GM13976 (cell line): ENCODE results near the gene PIAS1.
"Not testable (repeated sequence)": the region's sequence is repeated elsewhere in the genome, so short reads cannot be mapped to it uniquely, and the experiment has no call there.

Experiments
- DNase-seq: peaks from one replicate; pipeline ENCODE4 v3.0.0; 2012; ENCODE audit warnings: low spot score
- CTCF ChIP-seq: IDR thresholded peaks from 2 replicates; pipeline ENCODE4 v1.5.1; 2012; ENCODE audit warnings: borderline replicate concordance, mild to moderate bottlenecking; ENCODE audit not compliant: insufficient read depth; ENCODE audit errors: extremely low read depth, missing control alignments, control extremely low read depth
- in situ Hi-C: fragments of 300-500 bp; cut with MboI; formaldehyde crosslinking; loops from one replicate; pipeline ENCODE4 v1.12.0; 2022; ENCODE audit warnings: low sequenced_read_pairs, mixed read lengths, inconsistent platforms; ENCODE audit not compliant: unreplicated experiment

PIAS1 gene

GRCh38 chr15:68054628-68055223 is 611 bp downstream of the PIAS1 start:
- no peak for TF ChIP-seq CTCF
- in situ Hi-C loops = loop anchor here (25.0 kb wide), 1 partner anchor 192 kb away; no protein-coding TSS in a partner anchor
- no peak for DNase-seq

GRCh38 chr15:68055224-68055705 is 1.1 kb downstream of the PIAS1 start:
- peak; percentile 76 for DNase-seq
- in situ Hi-C loops = loop anchor here (25.0 kb wide), 1 partner anchor 193 kb away; no protein-coding TSS in a partner anchor
- TF ChIP-seq CTCF = no peak

GRCh38 chr15:68056097-68056865 is 2.2 kb downstream of the PIAS1 start:
- in situ Hi-C loops = loop anchor here (25.0 kb wide), 1 partner anchor 194 kb away; no protein-coding TSS in a partner anchor
- DNase-seq = no peak
- no peak for TF ChIP-seq CTCF

GRCh38 chr15:68057034-68057433 is 2.9 kb downstream of the PIAS1 start:
- in situ Hi-C loops = loop anchor here (25.0 kb wide), 1 partner anchor 195 kb away; no protein-coding TSS in a partner anchor
- no peak for TF ChIP-seq CTCF
- DNase-seq = no peak

- no peak for TF ChIP-seq CTCF
- no peak for DNase-seq
- in situ Hi-C loops = loop anchor here (25.0 kb wide), 1 partner anchor 195 kb away; no protein-coding TSS in a partner anchor
These were observed 3.6 kb downstream of the PIAS1 start for GRCh38 chr15:68057758-68058157.

GRCh38 chr15:68058970-68059369 is 4.9 kb downstream of the PIAS1 start:
- in situ Hi-C loops = loop anchor here (25.0 kb wide), 1 partner anchor 197 kb away; no protein-coding TSS in a partner anchor
- not testable (repeated sequence) for DNase-seq

GRCh38 chr15:68059630-68060029 is 5.5 kb downstream of the PIAS1 start:
- in situ Hi-C loops = loop anchor here (25.0 kb wide), 1 partner anchor 197 kb away; no protein-coding TSS in a partner anchor
- no peak for TF ChIP-seq CTCF
- no peak for DNase-seq
